HG03159 (cell line): Measurements from ENCODE around the gene CHRNA5.
"Not testable (repeated sequence)": the region's sequence is repeated elsewhere in the genome, so short reads cannot be mapped to it uniquely, and the experiment has no call there.

Experiments used
- ATAC-seq: cut with Tn5 transposase; IDR thresholded peaks from one replicate; pipeline ENCODE4 v1.9.1; 2021; ENCODE audit warnings: mild to moderate bottlenecking, moderate library complexity; ENCODE audit not compliant: unreplicated experiment

The CHRNA5 gene

DNA sequence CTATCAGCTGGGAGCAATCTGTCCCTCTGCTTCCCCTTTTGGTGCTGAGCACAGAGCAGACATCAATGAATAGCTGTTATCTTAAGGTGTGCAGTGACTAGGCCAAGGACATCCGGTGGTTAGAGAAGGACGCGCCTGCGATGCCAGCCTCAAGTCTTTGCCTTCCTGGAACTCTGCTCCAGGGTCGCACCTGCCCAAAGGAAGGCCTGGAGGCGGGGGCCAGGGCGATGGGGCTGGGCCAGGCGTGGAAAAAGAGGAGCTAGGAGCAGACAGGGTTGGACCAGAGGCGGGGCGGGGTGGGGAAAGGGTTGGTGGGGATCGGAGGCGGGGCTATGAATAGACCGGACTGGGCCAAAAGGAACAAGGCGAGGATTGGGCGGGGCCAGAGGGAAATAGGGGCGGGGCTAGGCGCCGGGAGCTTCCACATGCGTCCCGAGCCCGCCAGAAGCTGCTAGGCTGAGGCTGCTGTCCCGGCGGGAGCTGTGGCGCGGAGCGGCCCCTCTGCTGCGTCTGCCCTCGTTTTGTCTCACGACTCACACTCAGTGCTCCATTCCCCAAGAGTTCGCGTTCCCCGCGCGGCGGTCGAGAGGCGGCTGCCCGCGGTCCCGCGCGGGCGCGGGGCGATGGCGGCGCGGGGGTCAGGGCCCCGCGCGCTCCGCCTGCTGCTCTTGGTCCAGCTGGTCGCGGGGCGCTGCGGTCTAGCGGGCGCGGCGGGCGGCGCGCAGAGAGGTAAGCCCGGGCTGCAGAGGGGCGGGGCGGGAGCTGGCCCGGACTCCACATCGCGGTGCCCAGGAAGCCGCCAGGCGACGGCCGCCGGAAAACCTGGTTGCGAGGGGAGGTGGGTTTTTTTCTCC is at the start of gene CHRNA5:
Gene CHRNA5, plus strand, starts transcription at position 424 of the 854 bp plus-strand sequence. Its CDS starts 200 bp downstream, at position 624.
- peak; percentile 68 for ATAC-seq

DNA sequence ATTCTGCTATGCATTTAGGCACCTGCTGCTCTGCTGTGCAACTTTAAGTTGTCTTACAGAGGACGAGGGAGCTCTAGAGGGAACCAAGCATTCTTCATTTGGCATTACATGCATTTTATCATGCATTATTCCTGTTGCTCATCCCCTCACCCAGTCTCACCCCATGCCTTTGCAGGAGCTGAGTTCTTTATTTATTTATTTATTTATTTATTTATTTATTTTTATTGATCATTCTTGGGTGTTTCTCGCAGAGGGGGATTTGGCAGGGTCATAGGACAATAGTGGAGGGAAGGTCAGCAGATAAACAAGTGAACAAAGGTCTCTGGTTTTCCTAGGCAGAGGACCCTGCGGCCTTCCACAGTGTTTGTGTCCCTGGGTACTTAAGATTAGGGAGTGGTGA is 45.3 kb upstream of the CHRNA5 start:
- ATAC-seq: not testable (repeated sequence)

DNA sequence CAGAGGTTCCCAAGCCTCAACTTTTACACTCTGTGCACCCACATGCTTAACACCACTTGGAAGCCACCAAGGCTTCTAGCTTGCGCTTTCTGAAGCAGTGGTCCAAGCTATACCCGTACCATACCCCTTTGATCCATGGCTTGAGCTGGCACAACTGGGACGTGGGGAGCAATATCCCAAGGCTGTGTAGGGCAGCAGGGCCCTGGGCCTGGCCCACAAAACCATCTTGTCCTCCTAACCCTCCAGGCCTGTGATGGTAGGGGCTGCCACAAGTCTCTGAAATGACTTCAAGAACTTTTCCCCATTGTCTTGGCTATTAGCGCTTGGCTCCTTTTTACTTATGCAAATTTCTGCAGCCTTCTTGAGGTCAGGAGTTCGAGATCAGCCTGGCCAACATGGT is 41.1 kb upstream of the CHRNA5 start:
- no peak for ATAC-seq

DNA sequence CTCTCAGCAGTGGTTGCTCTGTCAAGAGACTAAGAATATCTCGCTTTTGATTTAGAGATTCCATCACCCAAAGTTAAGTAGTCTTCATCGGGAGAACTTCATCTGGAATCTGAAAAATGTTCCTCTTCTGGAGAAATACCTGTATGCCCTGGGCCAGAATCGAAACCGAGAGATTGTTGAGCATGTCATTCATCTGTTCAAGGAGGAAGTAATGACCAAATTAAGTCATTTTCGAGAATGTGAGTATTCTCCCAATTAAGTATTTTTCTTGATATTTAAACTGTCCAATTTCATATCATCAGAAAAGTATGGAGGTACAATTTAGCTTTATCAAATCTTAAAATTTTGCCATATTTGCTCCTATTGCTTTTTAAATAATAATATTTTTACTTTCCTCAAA is 38.0 kb upstream of the CHRNA5 start:
- no peak for ATAC-seq

DNA sequence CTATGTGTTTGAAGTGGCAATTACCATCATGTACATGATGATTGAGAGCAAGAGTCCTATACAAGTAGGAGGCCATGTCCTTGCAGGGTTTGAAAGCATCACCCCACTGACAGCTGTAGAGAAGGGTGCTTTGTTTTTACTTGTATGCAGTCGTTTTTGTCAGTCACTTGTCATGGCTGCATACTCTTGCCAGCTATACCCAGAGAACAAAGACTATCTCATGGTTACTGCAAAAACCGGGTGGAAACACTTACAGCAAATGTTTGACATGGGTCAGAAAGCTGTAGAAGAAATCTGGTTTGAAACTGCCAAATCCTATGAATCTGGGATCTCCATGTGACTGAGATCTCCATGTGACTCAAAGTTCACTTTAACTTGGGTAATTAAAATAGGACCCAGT is 32.0 kb upstream of the CHRNA5 start:
- no peak for ATAC-seq

DNA sequence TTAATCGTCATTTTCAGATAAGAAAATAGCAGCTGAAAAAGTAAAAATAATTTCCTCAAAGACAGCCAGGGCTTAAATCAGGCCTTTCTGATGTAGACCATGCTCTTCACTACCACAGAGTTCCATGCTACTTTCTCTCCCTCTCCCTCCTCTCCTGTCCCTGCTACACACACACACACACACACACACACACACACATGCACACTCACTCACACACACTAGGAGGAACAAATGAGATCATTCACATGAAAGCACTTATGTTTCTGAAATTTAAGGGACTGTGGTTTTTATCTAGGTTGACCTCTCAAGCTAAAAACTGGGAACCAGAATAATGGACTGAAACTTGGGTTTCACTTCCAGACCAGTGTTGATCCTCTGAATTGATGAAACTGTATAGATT is 29.2 kb upstream of the CHRNA5 start:
- ATAC-seq: no peak

DNA sequence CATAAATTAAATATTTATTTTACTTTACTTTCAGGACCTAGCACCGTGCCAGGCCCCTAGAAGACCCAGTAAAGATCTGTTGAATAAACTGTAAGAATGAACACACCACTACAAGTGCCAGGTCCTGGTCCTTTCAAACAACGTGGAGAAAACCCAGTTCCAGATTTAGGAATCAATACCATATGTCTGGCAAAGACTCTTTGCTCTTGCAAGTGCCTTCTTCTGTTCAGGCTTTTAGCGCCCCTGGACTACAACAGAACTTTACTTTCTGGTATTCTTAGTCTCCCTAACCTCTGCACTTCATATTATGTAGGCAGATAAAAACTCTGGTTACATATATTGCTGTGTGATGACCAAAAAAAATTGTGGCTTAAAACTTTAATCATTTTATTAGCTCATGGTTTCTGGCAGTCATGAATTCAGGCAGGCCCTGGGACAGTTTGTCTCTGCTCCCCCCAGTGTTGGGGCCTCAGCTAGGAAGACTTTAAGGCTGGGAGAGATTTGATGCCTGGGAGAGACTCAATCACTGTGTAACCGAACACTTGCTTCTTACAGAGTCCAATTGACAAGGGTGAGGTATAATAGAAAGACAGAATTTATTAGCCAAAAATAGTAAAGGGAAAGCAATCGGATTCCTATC is 27.9 kb upstream of the CHRNA5 start:
- no peak for ATAC-seq

DNA sequence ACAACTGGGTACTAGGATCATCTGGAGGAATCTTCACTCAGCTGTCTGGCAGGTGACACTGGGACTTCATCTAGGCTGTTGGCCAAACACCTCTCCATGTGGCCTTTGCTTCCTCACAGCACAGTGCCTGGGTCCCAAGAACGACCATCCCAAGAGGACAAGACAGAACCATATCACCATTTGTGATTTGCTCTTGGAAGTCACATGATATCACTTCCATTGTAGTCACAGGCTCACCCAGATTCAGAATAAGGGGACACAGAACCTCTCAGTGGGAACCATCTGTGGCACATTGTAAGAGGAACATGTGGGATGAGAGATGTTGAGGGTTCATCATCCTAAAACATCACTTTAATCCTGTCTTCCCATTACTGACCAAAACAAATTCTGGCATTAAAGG is 27.0 kb upstream of the CHRNA5 start:
- ATAC-seq: no peak

DNA sequence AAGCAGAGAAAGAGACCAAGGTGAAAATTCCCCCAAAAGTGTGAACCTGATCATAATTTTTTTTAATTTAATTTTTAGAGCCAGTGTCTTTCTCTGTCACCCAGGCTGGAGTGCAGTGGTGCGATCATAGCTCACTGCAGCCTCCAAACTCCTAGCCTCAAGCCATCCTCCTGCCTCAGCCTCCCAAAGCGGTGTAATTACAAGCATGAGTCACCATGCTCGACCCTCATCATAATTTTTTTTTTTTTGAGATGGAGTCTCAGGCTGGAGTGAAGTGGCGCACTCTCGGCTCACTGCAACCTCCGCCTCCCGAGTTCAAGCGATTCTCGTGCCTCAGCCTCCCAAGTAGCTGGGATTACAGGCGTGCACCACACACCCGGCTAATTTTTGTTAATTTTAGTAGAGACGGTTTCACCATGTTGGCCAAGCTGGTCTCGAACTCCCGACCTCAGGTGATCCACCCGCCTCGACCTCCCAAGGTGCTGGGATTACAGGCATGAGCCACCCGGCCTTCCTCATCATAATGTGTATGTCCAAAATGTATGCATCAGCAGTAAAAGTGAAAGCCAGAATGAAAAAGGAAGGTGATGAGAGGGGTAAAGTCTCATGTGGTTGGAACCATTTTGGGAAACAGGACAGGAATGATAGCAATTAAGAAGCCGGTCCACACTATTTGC is 25.7 kb upstream of the CHRNA5 start:
- ATAC-seq: not testable (repeated sequence)

DNA sequence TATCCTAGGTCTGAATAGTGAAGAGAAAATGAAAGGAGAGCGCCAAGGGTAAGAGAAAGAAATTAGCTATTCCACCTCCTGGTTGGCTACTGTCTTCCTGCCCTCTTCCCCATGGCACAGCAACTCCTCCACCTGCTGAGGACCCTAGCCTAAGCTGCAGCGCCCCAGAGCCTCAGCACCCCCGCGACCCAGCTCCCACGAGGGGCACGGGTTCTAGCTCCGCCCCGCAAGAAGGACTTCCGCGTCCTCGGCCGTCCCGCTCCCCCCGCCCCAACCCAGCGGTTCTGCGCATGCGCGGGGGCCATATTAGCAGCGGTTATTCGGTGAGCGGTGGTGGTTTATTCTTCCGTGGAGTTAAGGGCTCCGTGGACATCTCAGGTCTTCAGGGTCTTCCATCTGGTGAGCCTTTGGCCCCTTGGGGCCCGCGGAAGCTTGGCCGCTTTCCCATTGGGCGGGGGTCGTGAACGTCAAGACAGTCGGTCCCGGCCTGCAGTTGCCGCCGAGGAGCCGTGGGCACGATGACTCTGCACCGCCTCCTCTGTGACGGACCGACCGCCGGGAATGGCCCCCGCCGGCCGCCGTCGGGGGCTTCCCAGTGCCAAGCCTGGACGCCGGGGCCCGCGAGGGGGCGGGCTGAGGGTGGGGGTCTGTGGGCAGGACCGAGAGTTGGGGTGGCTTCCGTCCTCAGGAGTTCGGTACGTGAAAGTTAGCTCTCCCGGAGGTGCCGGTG is 25.0 kb upstream of the CHRNA5 start, which contains the start of gene PSMA4:
Gene PSMA4, plus strand, starts transcription at position 304 of the 730 bp plus-strand sequence. CDS start 1,484 bp downstream, outside the sequence.
- peak; percentile 80 for ATAC-seq

DNA sequence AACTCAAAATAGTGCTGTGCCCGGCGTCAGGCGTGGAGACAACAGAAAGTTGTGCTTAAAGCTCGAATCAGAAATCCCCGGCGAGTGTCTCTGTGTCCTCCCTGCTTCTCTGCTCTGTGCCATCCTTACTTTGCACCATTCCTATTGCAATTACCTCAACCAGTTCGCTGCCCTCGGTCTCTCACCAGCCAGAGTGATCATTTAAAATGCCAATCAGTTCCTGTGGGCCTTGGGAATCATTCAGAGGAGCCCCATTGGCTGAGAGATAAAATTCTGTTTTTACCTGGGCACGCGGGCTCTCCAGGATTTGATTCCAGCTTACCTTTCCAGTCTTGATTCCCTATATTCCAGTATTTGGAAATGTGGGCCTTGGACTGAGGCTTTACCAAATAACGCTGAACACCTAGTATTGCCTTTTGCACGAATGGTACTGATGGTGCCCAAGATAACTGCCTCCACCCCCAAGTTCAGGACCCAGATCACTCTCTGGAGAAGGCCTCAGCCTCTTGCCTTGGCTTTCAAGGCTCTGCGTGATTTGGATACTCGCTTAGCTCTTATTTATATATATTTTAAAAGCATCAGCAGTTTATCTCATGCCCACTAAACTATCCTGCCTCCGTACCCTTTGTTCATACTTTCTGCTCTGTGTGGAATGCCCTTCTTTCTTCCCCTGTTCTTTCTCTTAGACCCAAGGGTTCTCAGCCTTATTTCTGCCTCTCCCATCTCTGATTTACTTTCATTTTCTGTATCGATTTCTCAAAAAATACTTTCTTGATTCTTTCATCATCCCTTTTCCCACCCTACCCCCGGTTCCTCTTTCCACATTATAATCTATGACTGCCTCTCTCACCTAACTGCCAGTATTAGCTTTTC is 24.2 kb upstream of the CHRNA5 start:
- ATAC-seq: peak; percentile 18

DNA sequence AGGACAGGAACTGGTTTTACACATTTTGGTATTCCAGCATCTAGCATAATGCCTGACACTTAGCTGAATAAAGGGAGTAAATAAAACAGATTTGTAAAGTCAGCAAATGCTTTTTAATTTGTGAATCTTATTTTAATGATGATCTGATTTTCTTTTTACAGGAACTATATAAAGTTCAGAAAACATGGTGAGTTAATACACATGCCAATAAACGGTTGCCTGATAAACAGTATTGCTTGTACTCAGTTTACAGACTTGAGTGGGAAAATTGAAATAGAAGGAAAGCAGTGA is 23.6 kb upstream of the CHRNA5 start:
- no peak for ATAC-seq

DNA sequence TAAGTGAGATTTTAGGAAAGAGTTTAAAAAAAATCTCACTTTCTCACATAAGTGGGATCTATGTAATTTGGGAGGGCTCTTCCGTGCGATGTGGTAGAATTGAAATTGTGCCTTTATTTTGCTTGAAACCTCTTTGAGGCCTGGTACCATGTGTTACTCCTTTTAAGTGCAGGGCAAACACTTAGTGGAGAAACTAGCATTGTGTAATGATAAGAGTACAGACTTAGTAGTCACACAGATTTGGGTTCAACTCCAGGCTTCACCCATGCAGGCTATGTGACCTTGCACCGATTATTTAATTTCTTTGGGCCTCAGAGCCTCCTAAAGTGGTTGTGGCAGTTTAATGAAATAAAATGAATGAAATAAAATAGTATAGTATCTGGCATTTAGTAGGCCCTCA is 22.7 kb upstream of the CHRNA5 start:
- ATAC-seq: no peak

DNA sequence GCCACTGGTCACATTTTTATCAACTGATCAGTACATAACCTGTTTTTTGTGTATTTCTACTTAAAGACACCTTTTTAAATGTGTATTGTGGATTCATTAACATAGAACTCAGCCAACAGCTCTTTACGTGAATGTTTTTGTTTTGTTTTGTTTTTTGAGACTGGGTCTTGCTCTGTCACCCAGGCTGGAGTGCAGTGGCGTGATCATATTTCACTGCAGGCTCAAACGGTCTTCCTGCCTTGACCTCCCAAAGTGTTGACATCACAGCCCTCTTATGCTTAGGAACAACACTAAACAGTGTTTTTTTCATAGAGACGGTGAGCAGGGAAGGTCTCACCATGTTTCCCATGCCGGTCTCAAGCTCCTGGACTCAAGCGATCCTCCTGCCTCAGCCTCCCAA is 15.1 kb upstream of the CHRNA5 start:
- ATAC-seq: no peak

DNA sequence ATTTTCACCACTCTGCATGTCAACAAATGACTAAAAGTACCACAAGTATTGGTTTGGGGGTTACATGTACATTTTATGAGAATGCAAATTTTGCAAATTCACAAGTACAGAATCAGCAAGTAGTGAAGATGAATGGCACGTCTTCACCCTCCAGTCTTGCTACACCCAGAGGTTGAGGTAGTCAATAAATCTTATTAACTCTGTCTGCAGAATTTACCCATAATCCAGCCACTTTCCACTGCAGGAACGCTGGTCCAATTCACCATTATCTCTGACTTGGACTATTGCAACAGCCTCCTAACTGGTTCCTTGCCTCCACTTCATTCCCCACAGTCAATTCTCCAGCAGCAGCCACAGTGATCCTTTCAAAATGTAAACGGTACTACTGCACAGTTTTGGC is 14.5 kb upstream of the CHRNA5 start:
- ATAC-seq: no peak

DNA sequence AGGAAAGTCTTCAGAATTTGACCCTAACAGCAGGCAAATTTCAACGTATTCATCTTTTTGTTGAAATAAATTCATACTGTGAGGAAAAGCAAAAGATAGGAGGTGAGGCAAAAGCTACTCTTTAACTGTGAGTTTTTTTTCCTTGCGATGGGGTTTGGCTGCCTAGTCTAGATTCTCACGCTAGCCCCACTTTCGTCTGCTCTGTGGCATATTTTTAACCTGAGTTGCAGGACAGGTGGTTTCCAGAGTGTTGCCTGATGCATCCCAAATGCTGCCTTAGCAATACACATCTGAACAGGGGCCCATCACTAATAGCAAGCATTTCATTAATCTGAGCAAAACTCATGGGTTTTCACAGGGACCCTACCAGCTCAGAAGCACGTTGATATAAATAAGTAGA is 13.4 kb upstream of the CHRNA5 start:
- ATAC-seq: no peak

DNA sequence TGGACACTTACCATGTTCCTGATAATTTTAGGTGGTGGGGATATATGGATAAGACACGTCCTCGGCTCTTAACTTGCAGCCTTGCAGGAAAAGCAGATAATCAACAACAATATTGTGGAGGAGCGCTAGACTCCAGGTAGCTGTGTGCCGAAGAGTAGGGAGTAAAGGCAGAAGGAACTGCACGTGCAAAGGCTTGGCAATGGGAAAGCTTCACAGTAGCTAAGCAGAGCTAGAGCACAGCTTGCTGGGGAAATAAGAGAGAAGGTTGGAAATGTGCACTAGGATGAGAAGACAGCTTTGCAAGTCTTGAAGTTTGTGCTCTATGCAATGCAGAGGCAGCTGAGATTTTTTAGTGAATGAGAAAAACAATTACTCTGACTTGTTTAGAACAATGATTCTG is 12.7 kb upstream of the CHRNA5 start:
- ATAC-seq: no peak

DNA sequence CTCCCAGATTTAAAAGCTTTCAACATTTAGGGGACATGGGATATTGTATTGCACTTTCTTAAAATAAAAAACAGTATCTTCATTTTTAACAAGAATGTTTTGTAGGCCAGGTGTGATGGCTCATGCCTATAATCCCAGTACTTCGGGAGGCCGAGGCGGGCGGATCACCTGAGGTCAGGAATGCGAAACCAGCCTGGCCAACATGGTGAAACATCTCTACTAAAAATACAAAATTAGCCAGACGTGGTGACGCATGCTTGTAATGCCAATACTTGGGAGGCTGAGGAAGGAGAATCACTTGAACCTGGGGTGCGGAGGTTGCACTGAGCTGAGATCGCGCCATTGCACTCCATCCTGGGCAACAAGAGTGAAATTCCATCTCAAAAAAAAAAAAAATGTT is 5.1 kb upstream of the CHRNA5 start:
- ATAC-seq: not testable (repeated sequence)

DNA sequence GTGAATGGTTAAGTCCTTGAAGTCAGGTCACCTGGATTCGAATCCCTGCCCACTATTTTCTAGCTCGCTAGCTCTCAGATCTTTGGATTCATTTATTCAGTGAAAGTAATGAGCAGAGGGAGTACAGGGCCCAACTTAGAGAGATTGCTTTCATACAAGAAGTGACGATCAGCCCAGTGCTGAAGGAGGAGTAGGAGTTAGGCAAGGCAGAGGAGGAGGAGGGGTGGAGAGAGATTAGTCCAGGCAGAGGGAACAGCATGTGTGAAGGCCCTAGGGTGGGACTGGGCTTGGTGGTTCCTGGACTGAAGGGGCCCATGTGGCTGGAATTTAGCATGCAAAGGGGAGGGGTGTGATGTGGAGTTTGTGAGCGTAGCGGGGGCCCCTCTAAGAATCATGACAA is 3.8 kb upstream of the CHRNA5 start:
- no peak for ATAC-seq

DNA sequence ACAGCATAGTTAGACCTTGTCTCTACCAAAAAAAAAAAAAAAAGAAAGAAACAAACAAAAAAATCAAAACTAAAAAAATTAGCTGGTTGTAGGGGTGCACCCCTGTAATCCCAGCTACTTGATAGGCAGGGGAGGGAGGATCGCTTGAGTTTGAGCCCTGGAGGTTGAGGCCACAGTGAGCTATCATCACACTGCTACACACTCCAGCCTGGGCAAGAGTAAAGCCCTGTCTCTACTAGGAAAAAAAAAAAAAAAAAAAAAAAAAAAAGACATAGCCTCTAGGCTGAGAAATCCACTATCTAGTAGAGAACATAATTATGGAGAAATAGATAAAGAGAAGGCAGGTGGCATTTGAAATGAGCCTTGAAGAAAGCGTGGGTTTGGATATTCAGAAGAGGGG is 2.2 kb upstream of the CHRNA5 start:
- ATAC-seq: no peak
